Neural progenitor cell (in vitro differentiated cells): ENCODE measurements around the gene SEMA6A. TPM values are rescaled to one million over a fixed set of nuclear protein-coding genes. Genes with fewer than 3 reads are reported as not detected.
A peak's percentile ranks its signal among the peaks of the same experiment; 100 is the strongest.

ENCODE experiments used
- DNase-seq: peaks from one replicate; pipeline ENCODE4 v3.0.0-alpha.2; 2016; ENCODE audit warnings: low spot score
- H2AFZ ChIP-seq: fragments of 200-600 bp; sonication (generic); replicated peaks from 2 replicates; pipeline ENCODE4 v1.6.1; 2016; ENCODE audit warnings: antibody characterized with exemption
- H3F3A ChIP-seq: fragments of 200-600 bp; sonication (generic); 2 replicates; pipeline ENCODE4 v1.6.1; 2016; ENCODE audit warnings: antibody characterized with exemption, low read depth
- H3K27ac ChIP-seq: fragments of 200-600 bp; sonication (generic); 2 replicates; pipeline ENCODE4 v1.5.1; 2016; ENCODE audit warnings: mild to moderate bottlenecking
- H3K27me3 ChIP-seq: fragments of 200-600 bp; sonication (generic); 2 replicates; pipeline ENCODE4 v1.6.1; 2016; ENCODE audit warnings: mild to moderate bottlenecking, moderate library complexity
- H3K36me3 ChIP-seq: fragments of 200-600 bp; sonication (generic); 2 replicates; pipeline ENCODE4 v1.5.1; 2016
- H3K4me1 ChIP-seq: fragments of 200-600 bp; sonication (generic); 2 replicates; pipeline ENCODE4 v1.6.1; 2016; ENCODE audit warnings: mixed run types
- H3K4me2 ChIP-seq: fragments of 200-600 bp; sonication (generic); 2 replicates; pipeline ENCODE4 v1.6.1; 2016
- H3K4me3 ChIP-seq: fragments of 200-600 bp; sonication (generic); 2 replicates; pipeline ENCODE4 v1.5.1; 2016
- H3K79me2 ChIP-seq: fragments of 200-600 bp; sonication (generic); 2 replicates; pipeline ENCODE4 v1.6.1; 2016; ENCODE audit warnings: low read depth
- H3K9ac ChIP-seq: fragments of 200-600 bp; sonication (generic); 2 replicates; pipeline ENCODE4 v1.6.1; 2016
- H3K9me3 ChIP-seq: fragments of 200-600 bp; sonication (generic); 2 replicates; pipeline ENCODE4 v1.5.1; 2016; ENCODE audit warnings: low read depth
- H4K20me1 ChIP-seq: fragments of 200-600 bp; sonication (generic); 2 replicates; pipeline ENCODE4 v1.6.1; 2016; ENCODE audit warnings: low read depth
- H3K27ac Mint-ChIP-seq: 3 replicates; pipeline ENCODE4 v1.8.0; 2021; ENCODE audit warnings: mixed read lengths
- H3K27me3 Mint-ChIP-seq: 2 replicates; pipeline ENCODE4 v1.8.0; 2022; ENCODE audit warnings: low read depth, mild to moderate bottlenecking, inconsistent platforms, moderate library complexity, mixed read lengths; ENCODE audit not compliant: insufficient read depth
- H3K36me3 Mint-ChIP-seq: 3 replicates; pipeline ENCODE4 v1.8.0; 2021; ENCODE audit warnings: mixed read lengths
- H3K4me1 Mint-ChIP-seq: 3 replicates; pipeline ENCODE4 v1.8.0; 2021; ENCODE audit warnings: mixed read lengths
- H3K4me3 Mint-ChIP-seq: 3 replicates; pipeline ENCODE4 v1.8.0; 2021; ENCODE audit warnings: mild to moderate bottlenecking, moderate library complexity, mixed read lengths
- H3K9me3 Mint-ChIP-seq: 3 replicates; pipeline ENCODE4 v1.8.0; 2020; ENCODE audit warnings: mixed read lengths
- CTCF ChIP-seq: fragments of 200-600 bp; sonication (generic); IDR thresholded peaks from 2 replicates; pipeline ENCODE4 v1.5.1; 2017; ENCODE audit warnings: antibody characterized with exemption, mild to moderate bottlenecking
- EZH2 ChIP-seq: fragments of 200-600 bp; sonication (generic); IDR thresholded peaks from 2 replicates; pipeline ENCODE4 v1.6.1; 2017; ENCODE audit warnings: antibody characterized with exemption, mild to moderate bottlenecking, moderate library complexity
- EZH2phosphoT487 ChIP-seq: fragments of 200-600 bp; sonication (generic); IDR thresholded peaks from 2 replicates; pipeline ENCODE4 v1.6.1; 2017; ENCODE audit warnings: antibody characterized with exemption
- total RNA-seq: library from RNA; depleted of rRNA; stranded (reverse); fragments of >200 nt; gene quantifications from 2 replicates; pipeline ENCODE4 v1.2.3, GENCODE V29; 2015; ENCODE audit warnings: low replicate concordance

SEMA6A gene
- total RNA-seq, 1 donor from 2014 or later = 86.4 TPM

GRCh38 chr5:116573702-116574366 lies 789 bp downstream of the SEMA6A start:
- Histone ChIP-seq H3K27me3 (no peaks in the 10 kb centered on the region), H2AFZ (peak overlapping the region; percentile 65), H3K4me1 (peaks cover 36% of the 10 kb centered on the region), H3F3A (peaks cover 28% of the 10 kb centered on the region), H4K20me1 (peaks cover 55% of the 10 kb centered on the region), H3K27ac (peak overlapping the region; percentile 49), H3K9ac (peak overlapping the region; percentile 73), H3K9me3 (no peaks in the 10 kb centered on the region), H3K36me3 (no peaks in the 10 kb centered on the region), H3K4me2 (peak overlapping the region; percentile 91), H3K79me2 (peaks cover 67% of the 10 kb centered on the region), H3K4me3 (peak overlapping the region; percentile 99)
- no peaks in the 10 kb centered on the region for H3K9me3 Mint-ChIP-seq
- peak; percentile 64 for DNase-seq
- H3K4me3 Mint-ChIP-seq = peak overlapping the region; percentile 98
- peak overlapping the region; percentile 90 for H3K27ac Mint-ChIP-seq
- TF ChIP-seq CTCF (no peak), EZH2 (no peak), EZH2phosphoT487 (no peak)
- peaks cover 8% of the 10 kb centered on the region for H3K27me3 Mint-ChIP-seq
- peaks cover 22% of the 10 kb centered on the region for H3K4me1 Mint-ChIP-seq
- H3K36me3 Mint-ChIP-seq = peaks cover 3% of the 10 kb centered on the region

- Histone ChIP-seq H3K4me2 (peak overlapping the region; percentile 91), H3K27me3 (no peaks in the 10 kb centered on the region), H3K9ac (peak overlapping the region; percentile 73), H2AFZ (peak overlapping the region; percentile 65), H3K4me3 (peak overlapping the region; percentile 99), H4K20me1 (peaks cover 60% of the 10 kb centered on the region), H3K4me1 (peaks cover 41% of the 10 kb centered on the region), H3K27ac (peak overlapping the region; percentile 49), H3K9me3 (no peaks in the 10 kb centered on the region), H3K36me3 (no peaks in the 10 kb centered on the region), H3K79me2 (peaks cover 72% of the 10 kb centered on the region), H3F3A (peaks cover 28% of the 10 kb centered on the region)
- H3K4me1 Mint-ChIP-seq = peaks cover 22% of the 10 kb centered on the region
- peaks cover 2% of the 10 kb centered on the region for H3K36me3 Mint-ChIP-seq
- peak overlapping the region; percentile 98 for H3K4me3 Mint-ChIP-seq
- H3K9me3 Mint-ChIP-seq = no peaks in the 10 kb centered on the region
- TF ChIP-seq CTCF (no peak), EZH2 (no peak), EZH2phosphoT487 (no peak)
- peak; percentile 70 for DNase-seq
- H3K27me3 Mint-ChIP-seq = peaks cover 7% of the 10 kb centered on the region
- H3K27ac Mint-ChIP-seq = peak overlapping the region; percentile 90
Observed at GRCh38 chr5:116573279-116573701, 1.3 kb downstream of the SEMA6A start.

- Histone ChIP-seq H4K20me1 (peaks cover 67% of the 10 kb centered on the region), H3K79me2 (peaks cover 79% of the 10 kb centered on the region), H3K27ac (peak overlapping the region; percentile 49), H3K27me3 (no peaks in the 10 kb centered on the region), H3K9ac (peak overlapping the region; percentile 73), H3F3A (peaks cover 28% of the 10 kb centered on the region), H3K36me3 (no peaks in the 10 kb centered on the region), H3K4me1 (peaks cover 47% of the 10 kb centered on the region), H3K4me3 (peak overlapping the region; percentile 99), H3K4me2 (peak overlapping the region; percentile 91), H3K9me3 (no peaks in the 10 kb centered on the region), H2AFZ (peak overlapping the region; percentile 65)
- Mint-ChIP-seq H3K27ac (peak overlapping the region; percentile 54), H3K36me3 (peaks cover 4% of the 10 kb centered on the region), H3K9me3 (no peaks in the 10 kb centered on the region), H3K27me3 (peaks cover 7% of the 10 kb centered on the region), H3K4me3 (peak overlapping the region; percentile 98), H3K4me1 (peaks cover 22% of the 10 kb centered on the region)
- DNase-seq = peak; percentile 81
- no peak for TF ChIP-seq CTCF
- no peak for TF ChIP-seq EZH2phosphoT487
- TF ChIP-seq EZH2 = no peak
Observed at GRCh38 chr5:116572350-116573278, 2.0 kb downstream of the SEMA6A start.
